ENCODE measurements around the gene TGM4.

The TGM4 gene

GRCh38 chr3:44883213-44883955, 9.0 kb downstream of the TGM4 start:
- no peak for DNase-seq

- no peak for DNase-seq
Measured at GRCh38 chr3:44883999-44884431, 9.6 kb downstream of the TGM4 start.

DNA sequence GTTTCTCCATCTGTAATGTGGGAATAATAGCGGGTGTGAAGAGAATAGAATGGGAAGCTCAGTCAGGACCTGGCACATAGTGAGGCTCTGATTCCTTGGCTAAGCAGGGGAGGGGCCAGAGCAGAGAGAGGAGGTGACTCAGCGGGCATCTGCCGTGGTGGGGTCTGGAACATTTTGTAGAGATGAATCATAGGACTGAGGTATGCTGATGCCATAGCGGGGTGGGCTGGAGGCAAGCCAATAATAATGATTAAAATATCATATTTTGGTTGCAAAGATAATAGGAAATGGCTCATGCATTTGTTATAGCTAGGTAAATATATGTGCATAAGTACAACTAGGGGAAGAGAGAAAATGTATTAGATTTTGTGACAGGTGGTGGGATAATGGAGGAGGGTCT, 11.2 kb downstream of the TGM4 start:
- DNase-seq = no peak

GRCh38 chr3:44886561-44886960, 12.2 kb downstream of the TGM4 start:
- DNase-seq = no peak

- no peak for DNase-seq
Measured at GRCh38 chr3:44887101-44887500, 12.7 kb downstream of the TGM4 start.

- no peak for DNase-seq
Measured at GRCh38 chr3:44890258-44890657, 15.8 kb downstream of the TGM4 start.

DNA sequence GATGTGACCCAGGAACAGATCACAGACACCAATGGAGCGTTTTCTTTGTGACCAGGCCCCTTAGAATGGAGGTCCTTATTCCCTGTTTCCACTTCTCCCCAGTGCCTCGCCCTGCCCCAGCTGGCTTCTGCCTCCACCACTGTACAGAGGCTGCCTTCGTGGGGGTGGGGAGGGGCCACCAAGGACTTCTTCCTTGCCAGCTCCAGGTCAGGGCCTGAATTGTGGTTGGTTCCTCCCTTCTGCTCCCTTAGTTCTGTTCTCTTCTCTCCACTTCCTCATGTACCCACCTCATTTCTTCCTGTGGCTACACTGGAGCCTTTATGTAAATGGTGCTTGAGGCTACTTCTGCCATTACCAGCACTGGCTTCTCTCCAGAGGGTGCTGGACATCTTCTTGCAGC, 16.4 kb downstream of the TGM4 start:
- DNase-seq = no peak

GRCh38 chr3:44892689-44893088, 18.3 kb downstream of the TGM4 start:
- no peak for DNase-seq

- DNase-seq = no peak
Measured at GRCh38 chr3:44893097-44893496, 18.7 kb downstream of the TGM4 start.

DNA sequence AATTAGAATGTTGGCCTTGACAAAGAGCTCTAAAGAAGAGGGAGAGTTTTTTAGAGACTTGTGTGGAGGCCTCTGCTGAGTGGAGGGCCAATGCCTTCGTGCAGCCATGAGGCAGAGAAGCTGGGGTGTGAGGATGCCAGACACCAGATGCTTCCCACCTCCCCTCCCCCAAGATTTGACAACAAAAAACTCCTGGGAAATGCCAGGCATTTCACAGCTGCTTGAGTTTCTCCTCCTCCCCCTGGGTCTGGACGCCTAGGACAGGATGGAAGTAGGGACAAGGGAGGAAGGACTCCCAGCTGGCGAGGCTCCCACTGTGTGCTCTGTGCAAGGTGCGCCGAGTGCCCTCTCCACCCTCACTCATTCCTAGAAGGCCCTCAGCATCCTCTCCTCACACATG, 20.1 kb downstream of the TGM4 start:
- DNase-seq = no peak

DNA sequence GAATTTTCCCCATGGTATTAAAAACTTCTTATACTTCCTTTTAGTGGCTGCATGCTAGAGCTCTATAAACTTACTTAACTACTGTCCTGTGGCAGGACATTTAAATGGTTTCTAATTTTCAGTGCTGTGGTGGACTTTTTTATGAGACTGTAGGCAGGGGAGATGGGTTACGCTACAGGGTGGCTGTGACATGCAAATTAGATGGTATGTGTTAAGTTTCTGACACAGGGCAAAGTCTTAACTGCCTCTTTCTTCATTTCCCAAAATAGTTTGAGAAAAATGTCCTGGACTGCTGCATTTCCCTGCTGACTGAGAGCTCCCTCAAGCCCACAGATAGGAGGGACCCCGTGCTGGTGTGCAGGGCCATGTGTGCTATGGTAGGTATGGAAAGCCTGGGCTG, 22.0 kb downstream of the TGM4 start:
- DNase-seq = no peak

- DNase-seq = no peak
Measured at GRCh38 chr3:44899683-44900367, 25.4 kb downstream of the TGM4 start.

DNA sequence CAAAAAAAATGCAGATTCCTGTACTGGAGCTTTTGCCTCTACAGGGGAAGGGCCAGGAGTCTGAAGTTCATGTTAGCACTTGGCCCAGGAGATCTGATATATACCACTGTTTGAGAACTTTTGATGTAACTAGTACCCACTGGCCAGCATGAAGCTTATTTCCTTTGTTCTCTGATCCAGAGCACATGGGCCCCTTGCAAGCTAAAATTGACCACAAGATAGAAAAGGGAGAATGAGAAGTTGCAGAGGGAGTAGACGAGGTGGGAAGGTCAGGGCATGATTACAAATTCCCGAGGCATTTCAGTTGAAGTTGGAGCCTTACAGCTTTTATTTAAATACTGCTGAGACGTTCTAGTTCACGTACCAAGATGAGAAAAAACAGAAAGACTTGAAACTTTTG, 28.2 kb downstream of the TGM4 start:
- DNase-seq = no peak

DNA sequence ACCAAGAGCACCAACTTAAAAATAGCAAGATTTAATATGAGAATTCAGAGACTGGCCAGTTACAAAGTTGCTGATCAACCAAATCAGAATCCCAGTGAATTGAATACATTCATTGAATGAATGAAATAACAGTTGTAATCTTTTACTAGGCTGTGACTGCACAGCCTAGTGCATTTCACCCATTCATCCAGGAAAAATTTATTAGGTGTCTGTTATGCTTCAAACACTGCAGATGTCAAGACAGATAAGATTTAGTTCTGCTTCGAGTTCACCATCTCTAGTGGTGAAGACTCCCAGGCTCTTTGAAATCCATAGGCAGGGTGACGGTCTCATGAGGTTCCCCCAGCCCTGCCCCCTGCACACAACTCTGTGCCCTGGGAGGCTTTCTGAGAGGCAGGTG, 28.9 kb downstream of the TGM4 start:
- DNase-seq = no peak

GRCh38 chr3:44903751-44904150, 29.3 kb downstream of the TGM4 start:
- no peak for DNase-seq

GRCh38 chr3:44905446-44906157, 31.2 kb downstream of the TGM4 start:
- DNase-seq = no peak

DNA sequence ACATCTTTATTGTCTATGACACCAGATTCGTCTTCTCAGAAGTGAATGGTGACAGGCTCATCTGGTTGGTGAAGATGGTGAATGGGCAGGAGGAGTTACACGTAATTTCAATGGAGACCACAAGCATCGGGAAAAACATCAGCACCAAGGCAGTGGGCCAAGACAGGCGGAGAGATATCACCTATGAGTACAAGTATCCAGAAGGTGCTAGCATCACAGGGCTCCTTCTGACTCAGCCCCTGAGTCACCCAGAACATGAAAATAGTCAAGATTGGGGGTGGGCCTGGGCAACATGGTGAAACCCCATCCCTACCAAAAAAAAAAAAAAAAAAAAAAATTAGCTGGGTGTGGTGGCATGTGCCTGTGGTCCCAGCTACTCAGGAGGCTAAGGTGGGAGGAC, 32.6 kb downstream of the TGM4 start:
- DNase-seq = no peak

- no peak for DNase-seq
Measured at GRCh38 chr3:44907612-44908011, 33.2 kb downstream of the TGM4 start.

DNA sequence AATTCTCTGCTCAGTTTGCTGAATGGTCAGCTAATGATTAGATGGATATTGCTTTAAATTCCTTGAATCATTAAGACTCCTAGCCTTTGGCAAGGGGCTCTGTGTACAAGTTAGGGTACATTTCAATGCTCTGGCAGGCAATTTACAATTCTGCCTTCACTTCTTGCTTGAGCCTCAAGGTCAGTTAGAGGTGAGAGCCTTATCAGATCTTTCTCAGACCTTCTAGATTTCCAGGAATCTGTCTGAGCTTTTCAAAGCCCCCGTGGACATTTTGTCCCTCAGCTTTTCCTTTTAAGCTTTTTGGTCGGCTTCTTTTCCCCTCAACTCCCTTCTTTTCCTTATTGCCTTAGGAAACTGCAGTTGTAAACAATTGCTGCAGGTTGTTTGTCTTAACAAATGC, 34.7 kb downstream of the TGM4 start:
- no peak for DNase-seq

DNA sequence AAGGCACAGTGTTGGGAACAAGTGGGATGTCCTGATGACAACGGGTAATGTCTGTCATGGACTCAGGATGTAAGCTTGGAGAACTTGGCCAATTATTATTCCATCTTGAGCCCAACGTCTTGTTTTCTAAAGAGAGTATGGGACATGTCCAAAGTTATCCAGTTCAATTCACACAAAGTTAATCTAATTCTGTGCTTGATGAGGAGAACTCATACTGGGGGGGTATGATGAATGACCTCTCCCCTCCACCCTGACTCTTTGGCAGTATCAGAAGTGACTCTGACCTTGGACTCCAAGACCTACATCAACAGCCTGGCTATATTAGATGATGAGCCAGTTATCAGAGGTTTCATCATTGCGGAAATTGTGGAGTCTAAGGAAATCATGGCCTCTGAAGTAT, 36.3 kb downstream of the TGM4 start:
- DNase-seq = no peak

DNA sequence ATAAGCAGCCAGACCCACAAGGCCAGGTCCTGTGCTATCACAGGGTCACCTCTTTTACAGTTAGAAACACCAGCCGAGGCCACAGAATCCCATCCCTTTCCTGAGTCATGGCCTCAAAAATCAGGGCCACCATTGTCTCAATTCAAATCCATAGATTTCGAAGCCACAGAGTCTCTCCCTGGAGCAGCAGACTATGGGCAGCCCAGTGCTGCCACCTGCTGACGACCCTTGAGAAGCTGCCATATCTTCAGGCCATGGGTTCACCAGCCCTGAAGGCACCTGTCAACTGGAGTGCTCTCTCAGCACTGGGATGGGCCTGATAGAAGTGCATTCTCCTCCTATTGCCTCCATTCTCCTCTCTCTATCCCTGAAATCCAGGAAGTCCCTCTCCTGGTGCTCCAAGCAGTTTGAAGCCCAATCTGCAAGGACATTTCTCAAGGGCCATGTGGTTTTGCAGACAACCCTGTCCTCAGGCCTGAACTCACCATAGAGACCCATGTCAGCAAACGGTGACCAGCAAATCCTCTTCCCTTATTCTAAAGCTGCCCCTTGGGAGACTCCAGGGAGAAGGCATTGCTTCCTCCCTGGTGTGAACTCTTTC, 39.6 kb downstream of the TGM4 start:
- peak; percentile 53 to 55 for DNase-seq

DNA sequence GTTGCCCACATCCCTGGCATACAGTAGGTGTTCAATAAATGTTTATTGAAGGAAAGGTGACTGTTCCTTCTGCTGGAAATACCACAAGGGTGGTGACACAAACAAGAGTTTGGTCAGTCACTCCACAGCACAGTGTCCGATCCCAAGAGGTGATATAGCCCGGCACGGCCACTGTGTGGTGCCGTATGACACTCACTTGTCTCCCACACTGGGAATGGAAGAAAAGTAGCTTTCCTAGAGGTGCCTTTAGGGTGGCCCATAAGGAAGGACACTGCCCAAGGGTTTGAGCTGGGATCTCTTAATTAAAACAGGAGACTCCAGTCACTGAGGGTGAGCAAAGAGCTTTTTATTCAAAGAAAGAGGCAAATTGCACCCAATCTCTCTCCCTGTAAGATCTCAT, 40.5 kb downstream of the TGM4 start:
- DNase-seq = no peak

- DNase-seq = no peak
Measured at GRCh38 chr3:44915702-44916438, 41.5 kb downstream of the TGM4 start.

Data from activated CD4-positive, alpha-beta T cell treated with anti-CD3 and anti-CD28 coated beads, Interleukin-2, amount 50 U/mL, for 4 hours (primary cell).